Cardiac muscle cell (in vitro differentiated cells and primary cell): ENCODE data around the gene COL15A1. TPM values are rescaled to one million over a fixed set of nuclear protein-coding genes. Genes with fewer than 3 reads are reported as not detected.

Experiments
- DNase-seq, 2 donors: peaks; one replicate each; pipeline versions ENCODE4 v3.0.0 to v3.0.0-alpha.2; 2010 to 2017; ENCODE audit warnings: low read depth in 1 of 2, low spot score in 1 of 2
- H3K27ac ChIP-seq: fragments of 200-600 bp; sonication (generic); 2 replicates; pipeline ENCODE4 v1.5.1; 2016
- H3K27me3 ChIP-seq: fragments of 200-600 bp; sonication (generic); 2 replicates; pipeline ENCODE4 v1.6.0; 2016; ENCODE audit warnings: control low read depth
- H3K36me3 ChIP-seq: fragments of 200-600 bp; sonication (generic); 2 replicates; pipeline ENCODE4 v1.5.1; 2016; ENCODE audit warnings: control low read depth
- H3K4me1 ChIP-seq: fragments of 200-600 bp; sonication (generic); 2 replicates; pipeline ENCODE4 v1.8.1; 2017; ENCODE audit warnings: low read depth, mild to moderate bottlenecking, mixed run types
- H3K4me3 ChIP-seq: fragments of 200-600 bp; sonication (generic); 2 replicates; pipeline ENCODE4 v1.5.1; 2016; ENCODE audit warnings: mild to moderate bottlenecking
- H3K9me3 ChIP-seq: fragments of 200-600 bp; sonication (generic); 2 replicates; pipeline ENCODE4 v1.5.1; 2017; ENCODE audit warnings: low read depth, mild to moderate bottlenecking, control low read depth
- CTCF ChIP-seq: IDR thresholded peaks from 2 replicates; pipeline ENCODE4 v1.5.1; 2012; ENCODE audit warnings: low read depth, mild to moderate bottlenecking, low read length
- polyA plus RNA-seq: library from polyadenylated mRNA; unstranded; fragments of >200 nt; fragmentation: Nextera tagmentation; extraction: Ambion mirVana; gene quantifications from 2 replicates; pipeline ENCODE4 v1.2.1, GENCODE V29; 2016
- total RNA-seq: library from RNA; depleted of rRNA; stranded (reverse); fragments of >200 nt; gene quantifications from 2 replicates; pipeline ENCODE4 v1.2.3, GENCODE V29; 2016

COL15A1 gene
- total and polyA plus RNA-seq, 2 experiments from 2014 or later = 0.74 to 1.3 TPM

- Histone ChIP-seq H3K4me3 (no peak overlapping the region), H3K27ac (no peak overlapping the region), H3K4me1 (no peaks in the 10 kb centered on the region), H3K27me3 (peaks cover 10% of the 10 kb centered on the region), H3K36me3 (no peaks in the 10 kb centered on the region), H3K9me3 (no peaks in the 10 kb centered on the region)
- TF ChIP-seq CTCF = no peak
- no peak for DNase-seq
These were observed 36.6 kb downstream of the COL15A1 start for GRCh38 chr9:98980291-98980690.

DNA sequence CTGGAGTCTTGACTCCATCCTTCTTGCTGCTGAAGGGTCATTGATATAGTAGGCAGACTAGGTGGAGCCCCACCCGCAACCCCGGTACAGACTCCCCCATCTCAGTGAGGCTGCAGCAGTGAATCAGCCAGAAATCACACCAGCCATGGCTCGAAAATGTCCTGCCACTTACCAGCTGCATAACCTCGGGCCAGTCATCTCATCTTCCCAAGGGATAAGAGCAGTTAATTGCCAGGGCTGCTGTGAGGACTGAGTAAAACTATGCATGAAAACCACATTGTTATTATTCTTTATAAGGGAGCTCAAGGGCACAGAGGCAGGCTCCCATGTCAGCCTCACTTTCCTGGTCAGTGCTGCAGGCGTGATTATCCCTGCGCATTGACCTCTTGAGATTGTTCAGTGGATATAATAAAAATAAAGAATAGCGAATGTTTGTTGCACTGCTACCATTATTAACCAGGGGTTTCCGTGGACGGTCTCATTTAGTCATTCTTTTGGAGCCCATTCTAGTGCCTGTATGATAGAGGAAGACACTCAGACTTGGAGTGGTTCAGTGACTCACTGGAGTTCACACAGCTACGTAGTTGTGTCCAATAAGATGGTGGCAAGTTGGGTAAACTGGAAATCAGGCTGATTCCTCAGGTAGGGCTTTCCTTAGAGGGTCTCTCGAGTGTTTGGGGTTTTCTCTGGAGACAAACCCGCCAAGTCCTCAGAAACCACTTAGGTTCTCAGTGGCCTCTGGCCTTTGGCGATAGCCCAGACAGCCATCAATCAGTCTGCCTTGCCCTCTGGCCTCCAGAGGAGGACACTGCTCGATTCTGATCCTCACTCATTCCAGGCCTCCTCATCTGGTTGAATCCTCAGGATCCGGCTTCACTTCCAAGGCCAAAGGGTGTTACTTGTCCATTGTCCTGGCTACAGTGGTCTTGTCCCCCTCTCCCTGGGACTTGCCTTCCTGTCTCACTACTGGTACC lies 39.9 kb downstream of the COL15A1 start:
- Histone ChIP-seq H3K36me3 (no peaks in the 10 kb centered on the region), H3K4me1 (no peaks in the 10 kb centered on the region), H3K27ac (no peak overlapping the region), H3K9me3 (no peaks in the 10 kb centered on the region), H3K27me3 (no peaks in the 10 kb centered on the region), H3K4me3 (no peak overlapping the region)
- TF ChIP-seq CTCF = no peak
- DNase-seq = peak in 1 of 2 donors; percentile 60

- Histone ChIP-seq H3K4me3 (no peak overlapping the region), H3K4me1 (no peaks in the 10 kb centered on the region), H3K36me3 (no peaks in the 10 kb centered on the region), H3K27me3 (no peaks in the 10 kb centered on the region), H3K9me3 (no peaks in the 10 kb centered on the region), H3K27ac (no peak overlapping the region)
- no peak for DNase-seq
- TF ChIP-seq CTCF = no peak
These were observed 41.9 kb downstream of the COL15A1 start for GRCh38 chr9:98985596-98985995.

DNA sequence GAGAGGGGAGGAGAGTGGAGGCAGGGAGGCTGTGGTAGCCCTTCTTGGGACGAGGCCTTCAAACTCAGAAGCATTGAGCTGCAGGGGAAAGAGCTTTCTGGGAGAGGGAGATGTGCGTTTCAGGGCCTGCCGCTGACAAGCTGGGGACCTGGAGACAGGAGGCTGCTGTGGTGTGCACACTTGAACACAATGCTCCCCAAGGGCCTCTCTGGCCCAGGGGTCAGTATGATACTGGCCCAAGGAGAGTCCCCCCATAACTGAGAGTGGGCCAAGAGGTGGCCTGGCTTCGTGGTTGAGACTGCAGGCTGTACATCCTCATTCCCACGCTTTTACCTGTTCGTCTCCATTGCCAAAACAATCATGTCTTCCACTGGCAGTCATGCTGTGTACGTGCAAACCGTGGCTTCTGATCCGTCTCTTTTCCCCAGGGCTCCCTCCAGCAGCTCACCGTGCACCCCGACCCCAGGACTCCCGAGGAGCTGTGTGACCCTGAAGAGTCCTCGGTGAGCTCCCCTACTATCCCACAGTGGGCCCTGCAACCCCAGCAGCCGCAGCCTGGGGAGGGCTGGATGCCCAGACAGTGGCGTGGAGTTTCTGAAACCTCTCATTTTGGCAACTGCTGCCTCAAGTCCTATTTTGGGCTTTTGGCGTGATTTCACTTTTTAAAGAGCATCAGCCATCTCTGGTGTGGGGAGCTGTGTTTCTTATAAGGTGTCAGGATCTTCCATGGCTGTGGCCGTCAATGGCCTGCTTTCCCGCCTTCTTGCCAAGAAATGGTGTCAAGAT lies 43.4 kb downstream of the COL15A1 start:
- TF ChIP-seq CTCF = no peak
- no peak for DNase-seq
- no peaks in the 10 kb centered on the region for H3K27me3 ChIP-seq
- no peaks in the 10 kb centered on the region for H3K4me1 ChIP-seq
- no peaks in the 10 kb centered on the region for H3K36me3 ChIP-seq
- H3K9me3 ChIP-seq = no peaks in the 10 kb centered on the region
- no peak overlapping the region for H3K27ac ChIP-seq
- no peak overlapping the region for H3K4me3 ChIP-seq

DNA sequence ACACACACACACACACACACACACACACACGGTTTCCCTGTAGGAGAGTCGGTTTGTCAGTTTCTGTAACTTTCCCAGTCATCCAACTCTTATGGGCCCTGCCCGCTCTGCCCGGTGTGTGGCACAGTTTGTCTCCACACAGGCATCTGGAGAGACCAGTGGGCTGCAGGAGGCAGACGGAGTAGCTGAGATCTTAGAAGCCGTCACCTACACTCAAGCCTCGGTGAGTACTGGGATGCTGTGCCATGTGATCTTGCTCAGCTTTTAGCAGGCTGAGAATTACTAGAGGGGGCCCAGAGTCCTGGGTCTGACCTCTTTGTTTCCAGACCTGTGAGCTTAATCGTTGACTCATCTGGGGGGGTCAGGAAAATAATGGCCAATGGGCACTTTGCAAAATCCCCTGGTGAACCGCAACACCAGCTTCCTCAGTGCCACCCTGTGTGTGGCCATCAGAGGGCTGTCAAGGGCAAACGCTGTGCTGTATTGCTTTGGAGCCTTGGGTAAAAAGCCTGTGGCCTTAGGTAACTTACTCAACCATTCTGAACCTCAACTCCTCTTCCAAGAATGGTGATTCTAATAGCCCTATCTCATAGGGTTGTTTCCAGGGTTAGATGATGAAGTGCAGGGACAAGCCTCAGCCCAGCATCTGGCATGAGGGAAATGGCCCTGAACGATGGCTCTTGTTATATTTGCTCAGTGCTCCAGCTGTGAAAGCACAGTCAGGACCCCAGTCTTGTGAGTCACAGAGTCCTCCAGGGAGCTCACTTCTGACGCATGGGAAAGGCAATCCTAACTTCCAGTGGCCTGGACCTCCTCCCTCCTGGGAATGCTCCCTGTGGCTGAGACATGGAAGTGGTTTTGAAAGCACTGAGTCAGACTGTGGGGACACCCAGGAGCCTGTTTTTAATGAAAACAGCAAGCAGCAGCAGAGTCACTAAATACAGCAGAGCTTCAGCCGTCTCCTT lies 45.6 kb downstream of the COL15A1 start:
- peak in 1 of 2 donors; percentile 96 for DNase-seq
- no peak overlapping the region for H3K27ac ChIP-seq
- H3K27me3 ChIP-seq = no peaks in the 10 kb centered on the region
- no peak overlapping the region for H3K4me3 ChIP-seq
- no peaks in the 10 kb centered on the region for H3K36me3 ChIP-seq
- no peaks in the 10 kb centered on the region for H3K9me3 ChIP-seq
- H3K4me1 ChIP-seq = no peaks in the 10 kb centered on the region
- TF ChIP-seq CTCF = peak; percentile 32
